GM12864 (cell line): ENCODE measurements around the gene TOM1L2.
A peak's percentile ranks its signal among the peaks of the same experiment; 100 is the strongest.

Experiments
- DNase-seq: peaks from one replicate; pipeline ENCODE4 v3.0.0-alpha.2; 2011; ENCODE audit warnings: low read depth
- H3K4me3 ChIP-seq: 2 replicates; pipeline ENCODE4 v1.5.1; 2011; ENCODE audit warnings: mild to moderate bottlenecking, low read depth, low read length, control low read depth
- TF ChIP-seq, protein P1 (sequence below): IDR thresholded peaks from 2 replicates; pipeline ENCODE4 v1.5.1; 2011; ENCODE audit warnings: low read depth, mild to moderate bottlenecking, moderate library complexity, low read length, control low read depth, inconsistent platforms; ENCODE audit errors: missing control alignments

Gene TOM1L2

DNA sequence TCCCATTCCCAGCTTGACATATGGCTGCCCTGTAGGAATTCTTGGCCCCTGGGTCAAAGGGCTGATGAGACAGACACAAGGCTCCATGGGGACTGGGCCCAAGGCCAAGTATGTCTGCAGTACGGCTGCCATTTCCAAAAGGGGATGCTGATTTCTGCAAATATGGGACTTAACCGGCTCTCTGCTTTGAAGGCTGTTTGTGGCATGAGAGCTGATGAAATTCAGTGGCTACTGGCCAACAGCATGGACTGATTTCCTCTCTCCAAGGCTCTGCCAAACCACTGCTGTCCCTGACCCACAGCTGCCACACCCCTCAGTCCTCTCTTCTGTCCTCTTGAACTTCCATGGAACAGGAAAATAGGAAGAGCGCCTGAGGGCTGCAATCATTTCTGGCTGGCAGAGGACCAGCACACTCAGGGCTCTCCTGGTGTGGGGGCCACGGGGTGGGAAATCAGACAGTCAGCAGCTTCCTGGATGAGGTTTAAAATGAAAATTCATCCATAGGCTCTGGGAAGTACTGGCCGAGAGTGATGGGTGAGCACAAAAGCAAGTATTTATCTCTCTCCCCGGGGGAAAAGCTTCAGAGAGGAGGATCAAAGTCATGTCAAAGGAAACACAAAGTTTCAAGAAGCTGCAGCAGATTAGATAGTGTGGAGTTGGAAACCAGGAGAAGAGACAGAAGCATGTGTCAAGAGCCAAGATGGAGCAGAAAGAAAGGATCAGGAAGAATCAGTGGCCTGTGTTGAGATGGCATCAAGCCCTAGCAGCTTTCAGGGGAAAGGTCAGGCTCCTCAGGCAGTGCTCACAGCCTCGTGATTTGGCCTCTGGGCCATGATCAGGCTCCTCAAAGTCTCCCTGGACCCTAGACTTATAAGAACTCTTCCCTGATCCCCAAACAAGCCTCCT lies 71.3 kb downstream of the TOM1L2 start:
- H3K4me3 ChIP-seq, result no peak overlapping the region
- DNase-seq, result no peak
- TF ChIP-seq, protein P1, sequence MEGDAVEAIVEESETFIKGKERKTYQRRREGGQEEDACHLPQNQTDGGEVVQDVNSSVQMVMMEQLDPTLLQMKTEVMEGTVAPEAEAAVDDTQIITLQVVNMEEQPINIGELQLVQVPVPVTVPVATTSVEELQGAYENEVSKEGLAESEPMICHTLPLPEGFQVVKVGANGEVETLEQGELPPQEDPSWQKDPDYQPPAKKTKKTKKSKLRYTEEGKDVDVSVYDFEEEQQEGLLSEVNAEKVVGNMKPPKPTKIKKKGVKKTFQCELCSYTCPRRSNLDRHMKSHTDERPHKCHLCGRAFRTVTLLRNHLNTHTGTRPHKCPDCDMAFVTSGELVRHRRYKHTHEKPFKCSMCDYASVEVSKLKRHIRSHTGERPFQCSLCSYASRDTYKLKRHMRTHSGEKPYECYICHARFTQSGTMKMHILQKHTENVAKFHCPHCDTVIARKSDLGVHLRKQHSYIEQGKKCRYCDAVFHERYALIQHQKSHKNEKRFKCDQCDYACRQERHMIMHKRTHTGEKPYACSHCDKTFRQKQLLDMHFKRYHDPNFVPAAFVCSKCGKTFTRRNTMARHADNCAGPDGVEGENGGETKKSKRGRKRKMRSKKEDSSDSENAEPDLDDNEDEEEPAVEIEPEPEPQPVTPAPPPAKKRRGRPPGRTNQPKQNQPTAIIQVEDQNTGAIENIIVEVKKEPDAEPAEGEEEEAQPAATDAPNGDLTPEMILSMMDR, result no peak

DNA sequence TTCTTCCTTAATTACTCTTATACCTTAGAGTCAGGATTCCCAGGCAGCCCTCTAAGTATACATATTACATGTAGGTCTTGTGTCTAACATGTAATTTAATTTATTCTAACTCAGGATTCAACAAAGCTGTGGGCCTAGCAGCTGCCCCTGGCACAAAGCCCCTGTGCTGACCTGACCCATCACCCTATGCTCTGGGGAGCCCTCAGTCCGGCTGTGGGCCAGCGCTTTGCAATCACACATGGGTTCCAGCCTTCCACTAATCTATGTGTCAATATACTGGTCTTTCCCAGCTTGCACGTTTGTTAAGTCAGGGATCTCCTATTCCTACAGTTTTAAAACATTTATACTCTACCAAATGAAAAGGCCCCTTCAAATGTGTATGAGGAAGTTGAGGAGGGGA lies 72.7 kb downstream of the TOM1L2 start:
- TF ChIP-seq, protein P1, result no peak
- H3K4me3 ChIP-seq, result no peak overlapping the region

DNA sequence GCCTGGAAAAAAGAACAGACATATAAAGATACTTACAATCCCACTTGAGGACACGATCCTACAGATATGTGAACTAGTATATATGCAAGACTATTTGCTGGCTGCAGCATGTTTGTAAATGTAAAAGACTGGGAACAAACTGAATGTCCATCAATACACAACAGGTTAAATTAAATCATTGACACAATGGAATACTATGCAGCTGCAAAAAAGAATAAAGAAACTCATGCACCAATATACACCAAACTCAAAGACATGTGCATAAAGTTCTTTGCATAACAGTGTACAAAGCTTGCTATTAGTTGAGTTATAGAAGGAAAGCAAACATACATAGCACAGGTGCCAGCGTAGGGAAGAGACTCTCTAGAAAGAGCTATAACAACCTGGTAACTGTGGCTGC lies 73.5 kb downstream of the TOM1L2 start:
- TF ChIP-seq, protein P1, result no peak
- no peak overlapping the region for H3K4me3 ChIP-seq
- no peak for DNase-seq

More for the DNA sequence above, 72.7 kb downstream of the TOM1L2 start:
- no peak for DNase-seq

DNA sequence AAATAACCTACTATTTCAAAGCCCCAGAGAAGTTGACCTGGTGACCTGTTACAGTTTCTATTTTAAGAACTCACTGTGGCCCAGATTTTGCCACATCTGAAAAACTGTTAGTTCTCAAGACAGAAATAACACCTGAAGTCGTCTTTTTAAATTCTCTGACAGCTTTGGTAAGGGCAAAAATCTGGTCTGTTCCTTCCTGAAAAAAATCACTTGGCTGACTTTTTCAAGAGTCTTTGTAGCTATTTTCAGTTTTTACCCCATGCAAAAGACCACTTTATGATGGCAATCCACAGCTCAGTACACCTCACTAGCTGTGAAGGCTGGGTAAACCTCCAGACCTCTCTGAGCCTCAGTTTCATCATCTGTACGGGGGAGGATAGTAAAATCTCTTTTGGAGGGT lies 74.8 kb downstream of the TOM1L2 start:
- H3K4me3 ChIP-seq, result no peak overlapping the region
- DNase-seq, result peak; percentile 71
- TF ChIP-seq, protein P1, result no peak

DNA sequence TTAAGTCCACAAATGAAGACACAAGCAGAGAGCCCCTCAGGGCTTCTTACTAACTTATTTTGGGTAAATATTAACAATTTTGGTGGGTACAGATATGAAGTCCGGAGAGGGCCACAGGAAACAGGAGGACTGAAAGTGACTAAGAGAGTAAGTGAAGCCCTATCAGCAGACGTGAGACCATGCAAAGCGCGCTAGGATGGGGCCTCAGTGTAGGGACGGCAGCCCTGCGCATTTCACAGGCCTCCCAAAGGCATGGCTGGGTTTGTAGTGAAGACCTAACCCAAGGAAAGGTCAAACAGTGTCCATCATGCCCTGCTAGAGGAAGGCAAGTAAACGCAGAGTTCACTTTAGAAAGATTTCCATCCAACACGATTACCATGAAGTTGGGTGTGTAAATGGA lies 75.5 kb downstream of the TOM1L2 start:
- DNase-seq, result no peak
- H3K4me3 ChIP-seq, result no peak overlapping the region
- TF ChIP-seq, protein P1, result no peak

DNA sequence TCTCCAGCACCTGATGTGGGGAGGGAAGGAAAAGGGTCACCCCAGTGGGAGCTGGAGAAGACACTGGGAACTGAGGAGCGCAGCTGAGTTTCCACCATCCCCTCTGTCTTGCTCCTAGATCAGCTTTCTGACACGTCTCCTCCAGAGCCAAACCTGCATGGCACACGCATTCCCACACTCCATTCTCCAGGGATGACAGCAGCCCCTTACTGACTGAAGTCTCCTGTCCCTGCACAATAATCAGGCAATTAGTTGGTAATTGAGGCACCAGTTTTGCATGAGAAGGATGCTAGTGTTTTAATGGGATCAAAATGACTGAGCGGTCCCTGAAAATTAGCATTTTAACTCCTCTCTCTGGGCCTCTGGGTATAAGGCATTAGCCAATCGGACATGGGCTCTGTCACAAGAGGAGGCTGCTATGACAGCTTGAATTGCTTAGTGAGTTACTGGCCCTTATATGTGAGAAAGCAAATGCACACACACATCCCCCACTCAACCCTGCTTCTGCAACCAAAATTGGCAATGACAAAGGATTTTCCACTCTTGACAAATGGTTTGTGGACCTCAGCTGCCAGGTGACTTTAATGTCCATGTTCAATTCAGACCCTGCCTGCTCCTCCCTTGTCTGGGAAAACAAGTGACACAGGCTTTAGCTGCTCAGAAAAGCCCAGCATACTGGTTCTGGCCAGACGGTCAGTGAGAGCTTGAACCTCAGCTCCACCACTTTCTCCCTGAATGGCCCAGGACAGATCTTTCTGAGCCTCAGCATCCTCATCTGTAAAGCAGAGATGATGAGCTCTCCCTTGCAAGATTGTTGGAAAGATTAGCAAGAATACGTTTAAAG lies 78.2 kb downstream of the TOM1L2 start:
- H3K4me3 ChIP-seq, result no peak overlapping the region
- TF ChIP-seq, protein P1, result no peak
- no peak for DNase-seq
